Loucy (cell line): Measurements from ENCODE around the gene IL36A.

Experiments
- CTCF ChIP-seq: fragments of 200-600 bp; sonication (generic); conservative IDR thresholded peaks from 2 replicates; pipeline ENCODE4 v1.5.1; 2014; ENCODE audit warnings: mild to moderate bottlenecking, antibody characterized with exemption, low read length
- EZH2phosphoT487 ChIP-seq: fragments of 200-600 bp; IDR thresholded peaks from 2 replicates; pipeline ENCODE4 v1.6.1; 2018; ENCODE audit warnings: antibody characterized with exemption, mild to moderate bottlenecking, moderate library complexity, borderline replicate concordance

- TF ChIP-seq CTCF (no peak), EZH2phosphoT487 (no peak)
These were observed 8.1 kb upstream of the IL36A start for GRCh38 chr2:112997151-112997550.
